GM21786 (cell line): ENCODE results near the gene AMZ1.
"Not testable (repeated sequence)": the region's sequence is repeated elsewhere in the genome, so short reads cannot be mapped to it uniquely, and the experiment has no call there.

ENCODE experiments used
- ATAC-seq: cut with Tn5 transposase; IDR thresholded peaks from one replicate; pipeline ENCODE4 v1.9.1; 2021; ENCODE audit not compliant: unreplicated experiment

The AMZ1 gene

GRCh38 chr7:2667843-2668242, 20.2 kb upstream of the AMZ1 start:
- ATAC-seq = no peak

GRCh38 chr7:2668401-2668800, 19.6 kb upstream of the AMZ1 start:
- ATAC-seq = no peak

- ATAC-seq = no peak
Observed at GRCh38 chr7:2670171-2670570, 17.8 kb upstream of the AMZ1 start.

- no peak for ATAC-seq
Observed at GRCh38 chr7:2670720-2671391, 17.1 kb upstream of the AMZ1 start.

- not testable (repeated sequence) for ATAC-seq
Observed at GRCh38 chr7:2673214-2673613, 14.8 kb upstream of the AMZ1 start.

- no peak for ATAC-seq
Observed at GRCh38 chr7:2673934-2674333, 14.1 kb upstream of the AMZ1 start.

- ATAC-seq = no peak
Observed at GRCh38 chr7:2675256-2675764, 12.7 kb upstream of the AMZ1 start.

- ATAC-seq = not testable (repeated sequence)
Observed at GRCh38 chr7:2676576-2676975, 11.4 kb upstream of the AMZ1 start.

- ATAC-seq = not testable (repeated sequence)
Observed at GRCh38 chr7:2678454-2678853, 9.5 kb upstream of the AMZ1 start.

GRCh38 chr7:2679135-2680127, 8.6 kb upstream of the AMZ1 start:
- not testable (repeated sequence) for ATAC-seq

GRCh38 chr7:2680256-2680655, 7.7 kb upstream of the AMZ1 start:
- ATAC-seq = no peak

- ATAC-seq = no peak
Observed at GRCh38 chr7:2680792-2681490, 7.1 kb upstream of the AMZ1 start.

- no peak for ATAC-seq
Observed at GRCh38 chr7:2681929-2682799, 5.8 kb upstream of the AMZ1 start.

GRCh38 chr7:2684501-2684900, 3.5 kb upstream of the AMZ1 start:
- ATAC-seq = no peak

- no peak for ATAC-seq
Observed at GRCh38 chr7:2686101-2686500, 1.9 kb upstream of the AMZ1 start.

- ATAC-seq = no peak
Observed at GRCh38 chr7:2687338-2687869, 598 bp upstream of the AMZ1 start.

- ATAC-seq = peak; percentile 84
Observed at GRCh38 chr7:2688409-2689342, 674 bp downstream of the AMZ1 start.

- ATAC-seq = no peak
Observed at GRCh38 chr7:2689343-2689847, 1.4 kb downstream of the AMZ1 start.
